NCI-H446 treated with DMSO at 0.1 percent for 48 hours (cell line): ENCODE measurements around the gene LAMA3.

Experiments used
- DNase-seq: peaks from one replicate; lab custom pipeline; 2025; lab: John Stamatoyannopoulos, UW

LAMA3 gene

GRCh38 chr18:23824669-23825068 lies 135.4 kb downstream of the LAMA3 start:
- no peak for DNase-seq

GRCh38 chr18:23825496-23825895 lies 136.2 kb downstream of the LAMA3 start:
- DNase-seq, result no peak

- DNase-seq, result no peak
Measured at GRCh38 chr18:23825978-23826405, 136.7 kb downstream of the LAMA3 start.

GRCh38 chr18:23826850-23827620 lies 137.8 kb downstream of the LAMA3 start:
- DNase-seq, result no peak

GRCh38 chr18:23827681-23828080 lies 138.4 kb downstream of the LAMA3 start:
- no peak for DNase-seq

GRCh38 chr18:23828426-23828825 lies 139.2 kb downstream of the LAMA3 start:
- no peak for DNase-seq

- DNase-seq, result no peak
Measured at GRCh38 chr18:23832911-23833310, 143.7 kb downstream of the LAMA3 start.

- no peak for DNase-seq
Measured at GRCh38 chr18:23833714-23834113, 144.5 kb downstream of the LAMA3 start.

GRCh38 chr18:23835091-23835490 lies 145.8 kb downstream of the LAMA3 start:
- no peak for DNase-seq

GRCh38 chr18:23835506-23835905 lies 146.3 kb downstream of the LAMA3 start:
- no peak for DNase-seq

- no peak for DNase-seq
Measured at GRCh38 chr18:23837591-23837990, 148.3 kb downstream of the LAMA3 start.

- no peak for DNase-seq
Measured at GRCh38 chr18:23838233-23838632, 149.0 kb downstream of the LAMA3 start.

GRCh38 chr18:23838801-23839366 lies 149.6 kb downstream of the LAMA3 start:
- DNase-seq, result no peak

- DNase-seq, result no peak
Measured at GRCh38 chr18:23842305-23842704, 153.1 kb downstream of the LAMA3 start.

- DNase-seq, result no peak
Measured at GRCh38 chr18:23844991-23845680, 155.9 kb downstream of the LAMA3 start.

- no peak for DNase-seq
Measured at GRCh38 chr18:23845988-23846630, 156.9 kb downstream of the LAMA3 start.

- no peak for DNase-seq
Measured at GRCh38 chr18:23847321-23847986, 158.2 kb downstream of the LAMA3 start.

- no peak for DNase-seq
Measured at GRCh38 chr18:23849141-23849540, 159.9 kb downstream of the LAMA3 start.

GRCh38 chr18:23850215-23850614 lies 161.0 kb downstream of the LAMA3 start:
- no peak for DNase-seq

GRCh38 chr18:23851470-23852002 lies 162.3 kb downstream of the LAMA3 start:
- no peak for DNase-seq

- DNase-seq, result no peak
Measured at GRCh38 chr18:23852236-23853045, 163.2 kb downstream of the LAMA3 start.
